Measurements from ENCODE around the gene PPP1R1B.

Gene PPP1R1B

GRCh38 chr17:39683295-39683939 lies 56.7 kb downstream of the PPP1R1B start:
- no peak for DNase-seq (ENCODE audit: low read depth in 2 of 2)

GRCh38 chr17:39684369-39685192 lies 57.8 kb downstream of the PPP1R1B start:
- DNase-seq (ENCODE audit: low read depth in 2 of 2) = no peak
